ENCODE results near the gene NELFB.

NELFB gene

DNA sequence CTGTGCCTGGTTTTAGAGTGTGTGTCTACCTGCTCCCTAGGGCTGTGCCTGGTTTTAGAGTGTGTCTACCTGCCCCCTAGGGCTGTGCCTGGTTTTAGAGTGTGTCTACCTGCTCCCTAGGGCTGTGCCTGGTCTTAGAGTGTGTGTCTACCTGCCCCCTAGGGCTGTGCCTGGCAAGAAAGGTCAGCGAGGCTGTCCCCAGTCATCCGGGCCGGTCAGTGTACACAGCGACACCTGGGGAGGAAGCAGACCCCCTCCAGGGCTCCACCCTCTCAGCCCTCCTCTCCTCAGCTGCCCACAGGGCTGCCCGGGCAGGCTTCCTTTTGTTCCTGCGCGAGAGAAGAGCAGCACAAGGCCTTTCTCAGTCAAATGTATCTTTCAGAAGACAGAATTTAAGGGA lies 42.8 kb downstream of the NELFB start:
- TF ChIP-seq, protein P1, sequence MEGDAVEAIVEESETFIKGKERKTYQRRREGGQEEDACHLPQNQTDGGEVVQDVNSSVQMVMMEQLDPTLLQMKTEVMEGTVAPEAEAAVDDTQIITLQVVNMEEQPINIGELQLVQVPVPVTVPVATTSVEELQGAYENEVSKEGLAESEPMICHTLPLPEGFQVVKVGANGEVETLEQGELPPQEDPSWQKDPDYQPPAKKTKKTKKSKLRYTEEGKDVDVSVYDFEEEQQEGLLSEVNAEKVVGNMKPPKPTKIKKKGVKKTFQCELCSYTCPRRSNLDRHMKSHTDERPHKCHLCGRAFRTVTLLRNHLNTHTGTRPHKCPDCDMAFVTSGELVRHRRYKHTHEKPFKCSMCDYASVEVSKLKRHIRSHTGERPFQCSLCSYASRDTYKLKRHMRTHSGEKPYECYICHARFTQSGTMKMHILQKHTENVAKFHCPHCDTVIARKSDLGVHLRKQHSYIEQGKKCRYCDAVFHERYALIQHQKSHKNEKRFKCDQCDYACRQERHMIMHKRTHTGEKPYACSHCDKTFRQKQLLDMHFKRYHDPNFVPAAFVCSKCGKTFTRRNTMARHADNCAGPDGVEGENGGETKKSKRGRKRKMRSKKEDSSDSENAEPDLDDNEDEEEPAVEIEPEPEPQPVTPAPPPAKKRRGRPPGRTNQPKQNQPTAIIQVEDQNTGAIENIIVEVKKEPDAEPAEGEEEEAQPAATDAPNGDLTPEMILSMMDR (IDR thresholded peaks at IDR 0.05; ENCODE audit: low read length, missing control alignments): no peak
- no peak for DNase-seq (ENCODE audit: low read depth)
- H3K4me3 ChIP-seq (replicated peaks; ENCODE audit: low read depth, low read length): no peak overlapping the region

DNA sequence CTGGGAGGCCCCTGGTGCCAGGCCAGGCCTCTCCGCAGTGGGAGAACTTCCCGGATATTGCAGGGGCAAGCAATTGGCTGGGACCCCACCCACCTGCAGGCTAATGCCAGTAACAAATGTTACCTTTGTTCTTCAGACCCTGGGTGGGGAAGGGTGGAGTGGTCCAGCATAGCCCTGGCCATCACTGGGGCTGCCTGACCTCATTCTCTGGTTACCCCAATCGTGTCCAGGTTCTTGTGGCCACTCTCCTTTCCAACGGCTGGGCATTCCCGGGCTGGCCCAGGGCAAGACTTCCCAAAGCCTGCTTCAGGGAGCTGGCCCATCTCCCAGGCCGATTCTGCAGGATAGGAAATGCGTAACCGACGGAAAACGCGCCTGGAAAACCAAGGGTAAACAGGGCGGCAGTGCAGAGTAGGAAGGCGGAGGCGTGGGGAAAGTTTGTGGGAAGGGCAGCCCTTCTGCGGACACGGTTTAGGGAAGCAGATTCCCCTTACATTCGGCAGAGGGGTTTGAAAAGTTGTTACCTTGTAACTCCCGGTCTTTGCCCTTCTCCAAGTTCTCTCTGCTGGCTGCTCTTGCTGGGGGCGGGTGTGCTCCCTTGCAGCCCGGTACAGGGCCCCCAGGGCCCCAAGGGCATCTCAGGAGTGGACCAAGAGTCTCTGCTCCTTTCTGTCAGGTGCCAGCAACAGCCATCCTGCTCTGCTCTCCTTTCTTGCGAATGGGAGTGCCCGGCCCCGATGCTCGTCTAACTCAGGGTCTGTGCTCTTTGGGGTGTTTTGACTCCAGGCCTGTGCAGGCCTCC lies 43.5 kb downstream of the NELFB start:
- peak; percentile 73 for DNase-seq (ENCODE audit: low read depth)
- TF ChIP-seq, protein P1 (IDR thresholded peaks at IDR 0.05; ENCODE audit: low read length, missing control alignments): no peak
- H3K4me3 ChIP-seq (replicated peaks; ENCODE audit: low read depth, low read length): no peak overlapping the region

DNA sequence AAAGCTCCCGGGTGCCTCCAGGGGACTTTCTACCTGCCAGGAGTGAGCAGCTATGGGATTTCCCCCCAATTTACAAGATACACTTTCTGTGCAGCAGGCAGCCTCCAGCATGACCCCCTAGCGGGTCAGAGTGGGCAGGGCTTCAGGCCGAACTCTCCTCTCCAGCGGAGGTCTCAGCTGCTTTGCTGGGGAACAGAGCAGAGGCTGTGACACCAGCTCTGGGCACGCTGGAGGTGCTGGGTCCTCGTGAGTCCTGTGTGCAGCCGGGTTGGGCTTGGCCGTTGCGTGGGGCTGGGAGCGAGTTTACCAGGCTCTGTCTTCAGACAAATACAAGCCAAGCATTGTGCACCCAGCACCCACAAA lies 44.1 kb downstream of the NELFB start:
- TF ChIP-seq, protein P1 (IDR thresholded peaks at IDR 0.05; ENCODE audit: low read length, missing control alignments): no peak
- DNase-seq (ENCODE audit: low read depth): no peak
- H3K4me3 ChIP-seq (replicated peaks; ENCODE audit: low read depth, low read length): no peak overlapping the region

DNA sequence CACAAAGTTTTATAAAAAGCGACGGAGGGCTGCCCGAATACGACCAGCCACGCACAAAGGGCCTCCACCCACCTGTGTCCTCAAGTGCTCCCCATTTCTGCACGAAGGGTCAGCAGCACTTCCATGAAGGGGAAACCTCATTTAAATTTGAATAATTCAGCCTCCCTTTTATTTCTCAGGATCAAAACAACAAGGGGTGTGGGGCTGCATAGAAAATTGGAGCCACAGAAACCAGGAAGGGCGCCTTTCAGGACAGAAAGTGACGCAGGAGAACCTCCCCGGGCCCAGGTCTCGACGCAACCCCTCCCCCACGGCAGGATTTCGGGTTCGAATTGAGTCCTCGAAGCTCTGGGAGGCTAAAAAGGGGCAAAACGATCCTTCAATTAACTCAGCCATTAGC lies 44.8 kb downstream of the NELFB start:
- H3K4me3 ChIP-seq (replicated peaks; ENCODE audit: low read depth, low read length): peak overlapping the region; percentile 59
- peak; percentile 44 for DNase-seq (ENCODE audit: low read depth)
- TF ChIP-seq, protein P1 (IDR thresholded peaks at IDR 0.05; ENCODE audit: low read length, missing control alignments): no peak

DNA sequence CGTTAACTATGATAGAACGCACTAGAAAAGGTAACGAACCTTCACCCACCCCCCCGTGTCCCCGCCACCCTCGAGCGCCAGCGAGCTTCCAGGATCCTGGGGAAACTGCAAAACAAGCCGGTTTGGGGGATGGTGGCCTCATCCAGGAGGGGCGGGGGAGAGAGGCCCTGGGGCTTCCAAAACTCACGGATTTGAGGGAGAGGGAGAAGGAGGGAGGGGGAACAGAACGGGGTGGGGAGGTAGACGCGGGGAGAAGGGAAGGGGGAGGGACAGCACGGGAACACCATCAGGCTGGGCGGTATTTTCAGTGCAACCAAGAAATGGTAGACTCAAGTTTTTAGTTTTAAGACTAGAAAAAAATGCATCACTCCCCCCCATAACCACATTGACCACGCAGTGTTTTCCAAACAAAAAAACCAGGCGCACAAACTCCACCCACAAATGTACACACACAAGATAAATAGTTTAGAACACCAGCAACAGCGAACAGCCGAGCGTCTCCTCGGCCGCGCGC lies 45.5 kb downstream of the NELFB start:
- TF ChIP-seq, protein P1 (IDR thresholded peaks at IDR 0.05; ENCODE audit: low read length, missing control alignments): no peak
- H3K4me3 ChIP-seq (replicated peaks; ENCODE audit: low read depth, low read length): peak overlapping the region; percentile 59
- peak; percentile 72 for DNase-seq (ENCODE audit: low read depth)

DNA sequence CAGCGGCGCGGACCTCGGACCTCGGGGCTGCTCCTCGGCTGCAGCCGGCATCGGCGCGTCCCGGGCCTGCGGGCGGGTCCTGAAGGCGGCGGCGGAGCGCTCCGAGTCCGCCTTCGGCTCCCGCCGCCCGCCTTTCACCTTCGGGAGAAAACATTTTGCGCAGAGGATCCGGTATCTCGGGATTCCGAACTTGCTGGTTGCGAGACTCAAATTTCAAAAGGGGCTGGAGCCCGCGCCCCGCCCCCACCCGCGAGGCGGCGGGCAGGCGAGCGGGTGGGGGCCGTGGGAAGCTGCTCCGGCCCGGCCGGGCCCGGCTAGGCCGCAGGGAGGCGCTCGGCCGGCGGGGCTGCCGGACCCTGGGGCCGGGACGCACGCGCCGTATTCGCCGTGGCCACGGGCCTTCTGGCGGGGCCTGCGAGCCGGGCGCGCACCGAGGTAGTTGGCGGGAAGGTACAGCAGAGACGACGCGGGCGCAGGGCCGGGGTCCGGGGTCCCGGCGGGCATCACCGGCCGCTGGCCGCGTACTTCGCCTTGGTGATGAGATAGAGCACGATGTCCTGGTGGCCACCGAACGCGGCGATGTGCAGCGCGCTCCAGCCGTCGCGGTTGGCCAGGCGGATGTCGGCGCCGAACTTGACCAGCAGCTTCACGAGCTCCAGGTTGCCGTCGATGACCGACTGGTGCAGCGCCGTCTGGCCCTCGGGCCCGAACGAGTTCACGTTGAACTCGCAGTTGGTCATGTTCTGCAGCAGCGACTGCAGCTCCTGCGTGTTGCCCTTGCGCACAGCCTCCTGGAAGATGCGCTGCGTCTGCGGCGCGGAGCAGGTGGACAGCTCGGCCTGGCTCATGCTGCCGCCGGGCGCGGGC lies 46.2 kb downstream of the NELFB start:
- TF ChIP-seq, protein P1 (IDR thresholded peaks at IDR 0.05; ENCODE audit: low read length, missing control alignments): no peak
- DNase-seq (ENCODE audit: low read depth): peak; percentile 58
- H3K4me3 ChIP-seq (replicated peaks; ENCODE audit: low read depth, low read length): peak overlapping the region; percentile 59

Measured in fibroblast of pulmonary artery (primary cell).